ENCODE measurements around the gene DCP1A.

DCP1A gene

DNA sequence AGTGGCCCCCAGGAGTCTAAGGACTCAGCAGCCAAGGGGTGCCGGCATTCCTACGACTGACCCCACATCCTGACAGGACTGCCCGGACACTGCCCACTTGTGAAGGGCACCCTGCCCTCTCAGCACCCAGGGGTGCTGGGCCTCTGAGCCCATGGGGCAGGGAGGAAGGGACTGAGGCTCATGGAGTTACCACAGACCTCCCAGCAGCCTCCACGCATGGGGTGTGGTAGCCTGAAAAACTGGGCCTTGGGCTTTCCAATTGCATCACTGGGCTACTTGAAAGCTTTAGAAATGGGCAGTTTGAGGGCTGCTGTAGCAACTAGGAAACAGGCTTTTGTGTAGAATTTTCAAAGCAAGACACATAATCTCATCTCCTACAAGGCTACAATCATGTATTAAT lies 104.7 kb downstream of the DCP1A start:
- no peak for DNase-seq

- DNase-seq: no peak
These were observed 105.2 kb downstream of the DCP1A start for GRCh38 chr3:53242155-53242554.

- no peak for DNase-seq
These were observed 106.1 kb downstream of the DCP1A start for GRCh38 chr3:53240989-53241972.

- no peak for DNase-seq
These were observed 107.5 kb downstream of the DCP1A start for GRCh38 chr3:53239800-53240199.

DNA sequence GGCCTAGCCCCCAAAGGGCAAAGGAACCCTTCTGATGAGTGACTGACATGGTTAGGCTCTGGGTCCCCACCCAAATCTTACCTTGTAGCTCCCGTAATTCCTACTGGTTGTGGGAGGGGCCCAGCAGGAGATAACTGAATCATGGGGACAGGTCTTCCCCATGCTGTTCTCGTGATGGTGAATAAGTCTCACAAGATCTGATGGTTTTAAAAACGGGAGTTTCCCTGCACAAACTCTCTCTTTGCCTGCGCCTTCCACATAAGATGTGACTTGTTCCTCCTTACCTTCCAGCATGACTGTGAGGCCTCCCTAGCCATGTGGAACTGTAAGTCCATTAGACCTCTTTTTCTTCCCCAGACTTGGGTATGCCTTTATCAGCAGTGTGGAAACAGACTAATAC lies 108.5 kb downstream of the DCP1A start:
- no peak for DNase-seq

DNA sequence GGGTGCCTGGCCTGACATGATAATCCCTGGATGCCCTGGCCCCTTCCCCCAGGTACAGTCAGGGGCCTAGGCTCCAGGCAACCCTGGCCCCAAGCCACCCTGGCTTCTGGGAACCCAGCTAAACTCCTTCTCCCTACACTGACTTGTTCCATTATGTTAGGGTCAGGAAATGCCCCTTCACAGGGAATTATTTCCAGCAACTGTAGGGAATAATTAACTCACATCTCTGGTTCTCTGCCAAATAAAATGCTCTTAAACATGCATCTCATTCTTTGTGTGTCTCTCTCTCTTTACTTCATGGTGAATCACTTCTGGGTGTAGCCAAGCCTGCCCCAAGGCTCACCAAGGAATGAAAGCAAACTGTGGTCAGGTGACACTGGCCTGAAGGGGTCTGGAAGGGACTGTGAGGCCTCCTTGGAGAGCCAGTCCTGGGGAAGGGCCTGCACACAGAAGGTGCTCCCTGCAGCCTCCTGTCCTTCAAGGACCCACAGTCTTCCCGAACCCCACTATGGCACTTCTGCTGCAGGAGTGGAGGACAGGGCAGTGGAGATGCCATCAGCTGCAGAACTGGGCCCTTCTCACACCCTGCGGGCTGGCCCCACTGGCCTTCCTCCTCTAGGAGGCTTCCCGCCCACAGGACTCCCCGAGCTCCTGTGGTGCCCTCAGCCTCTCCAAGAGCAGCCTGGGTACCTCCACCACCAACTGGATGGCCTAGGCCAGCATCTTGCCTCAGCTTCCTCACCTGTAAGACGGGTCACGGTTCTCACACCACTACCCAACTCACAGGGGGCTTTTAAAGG lies 109.1 kb downstream of the DCP1A start:
- no peak for DNase-seq

GRCh38 chr3:53236112-53236841 lies 111.1 kb downstream of the DCP1A start:
- no peak for DNase-seq

DNA sequence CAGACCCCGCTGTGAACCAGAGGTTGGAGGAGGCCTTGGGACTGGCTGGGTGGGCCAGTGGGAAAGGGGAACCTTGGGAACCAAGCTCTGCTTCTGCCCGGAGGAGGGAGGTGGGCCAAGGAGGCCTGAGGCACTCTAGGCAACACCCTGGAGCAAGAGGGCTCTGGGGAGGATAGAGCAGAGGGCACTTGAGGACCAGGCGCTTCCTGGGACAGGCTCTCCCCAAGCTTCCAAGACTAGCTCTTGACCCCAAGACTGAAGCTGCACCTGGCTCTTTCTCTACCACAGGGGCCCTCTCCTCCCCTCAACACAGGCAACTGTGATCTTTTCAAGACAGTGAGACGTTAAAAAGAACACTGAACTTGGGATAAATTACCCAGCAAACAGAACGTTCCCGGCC lies 111.8 kb downstream of the DCP1A start:
- no peak for DNase-seq

GRCh38 chr3:53234841-53235232 lies 112.5 kb downstream of the DCP1A start:
- no peak for DNase-seq

DNA sequence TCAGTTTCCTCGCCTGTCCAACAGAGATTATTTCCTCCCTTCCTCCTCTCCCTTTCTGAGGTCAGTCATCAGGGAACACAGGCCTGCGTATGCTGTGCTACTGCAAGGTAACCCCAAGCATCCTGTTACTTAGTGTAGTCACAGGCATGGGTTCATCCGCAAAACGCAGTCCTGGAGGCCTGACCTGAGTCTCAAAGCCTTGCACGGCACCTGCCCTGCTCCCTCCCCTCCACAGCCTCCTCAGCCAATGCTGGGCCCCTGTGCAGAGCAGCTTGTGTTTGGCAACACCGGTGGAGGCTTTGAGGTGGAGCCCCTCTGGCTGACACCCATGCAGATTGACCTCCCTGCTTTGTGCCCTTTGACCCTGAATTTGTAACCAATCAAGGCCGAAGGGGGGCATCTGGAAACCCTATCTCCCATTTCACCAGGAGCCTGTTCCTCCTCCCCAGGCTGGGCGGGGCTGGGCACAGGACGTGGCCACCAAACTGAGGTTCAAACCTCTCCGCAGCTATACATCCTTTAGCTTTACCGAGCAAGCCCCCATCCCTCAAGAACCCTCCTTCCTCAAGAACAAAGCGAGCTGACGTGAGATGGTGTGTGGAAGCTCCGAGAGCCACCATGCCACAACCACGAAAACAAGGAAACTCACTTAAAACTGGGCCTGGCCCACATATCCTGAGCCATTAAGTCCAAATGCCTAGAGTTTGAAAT lies 113.1 kb downstream of the DCP1A start:
- no peak for DNase-seq

All from left hindlimb (tissue), 1 donor.